PC-9 (cell line): ENCODE results near the gene ZFP57. TPM values are rescaled to one million over a fixed set of nuclear protein-coding genes. Genes with fewer than 3 reads are reported as not detected.
A peak's percentile ranks its signal among the peaks of the same experiment; 100 is the strongest.

Experiments used
- BruUV-seq: library from RNA; stranded (reverse); fragments of 400-500 nt; replicated peaks from 2 replicates; lab custom pipeline; 2021; lab: Mats Ljungman, UMichigan
- CTCF ChIA-PET: fragments of 300-600 bp; sonication (Branson Sonifier 250); formaldehyde crosslinking; loops from one replicate; lab custom pipeline; 2022; ENCODE audit warnings: antibody characterized with exemption; lab: Charles Lee
- POLR2A ChIA-PET: fragments of 300-600 bp; sonication (Branson Sonifier 250); formaldehyde crosslinking; loops from one replicate; lab custom pipeline; 2022; ENCODE audit warnings: antibody characterized with exemption; ENCODE audit not compliant: unreplicated experiment; lab: Charles Lee
- DNase-seq, 2 experiments: peaks; one replicate each; pipeline versions ENCODE4 v3.0.0 to v3.0.0-alpha.2; 2015 to 2022; ENCODE audit warnings: mixed read lengths in 1 of 2
- H2AFZ ChIP-seq: fragments of 200-600 bp; sonication (generic); 2 replicates; pipeline ENCODE4 v1.8.1; 2017; ENCODE audit warnings: antibody characterized with exemption
- H3F3A ChIP-seq: fragments of 200-600 bp; sonication (generic); 2 replicates; pipeline ENCODE4 v1.8.1; 2017; ENCODE audit warnings: antibody characterized with exemption, mild to moderate bottlenecking, low read depth; ENCODE audit not compliant: insufficient read depth
- H3K27ac ChIP-seq: fragments of 200-600 bp; sonication (generic); 2 replicates; pipeline ENCODE4 v1.6.1; 2016; ENCODE audit warnings: mixed run types
- H3K27me3 ChIP-seq: fragments of 200-600 bp; sonication (generic); 2 replicates; pipeline ENCODE4 v1.6.1; 2016; ENCODE audit warnings: low read depth, mixed run types; ENCODE audit not compliant: insufficient read depth
- H3K36me3 ChIP-seq: fragments of 200-600 bp; sonication (generic); 2 replicates; pipeline ENCODE4 v1.6.1; 2016; ENCODE audit warnings: low read depth, mixed run types
- H3K4me1 ChIP-seq: fragments of 200-600 bp; sonication (generic); replicated peaks from 2 replicates; pipeline ENCODE4 v1.6.1; 2016; ENCODE audit warnings: mixed run types; ENCODE audit not compliant: insufficient read depth
- H3K4me2 ChIP-seq: fragments of 200-600 bp; sonication (generic); 2 replicates; pipeline ENCODE4 v1.6.1; 2017; ENCODE audit warnings: mixed run types
- H3K4me3 ChIP-seq: fragments of 200-600 bp; sonication (generic); 2 replicates; pipeline ENCODE4 v1.6.1; 2016; ENCODE audit warnings: mixed run types
- H3K79me2 ChIP-seq: fragments of 200-600 bp; sonication (generic); 2 replicates; pipeline ENCODE4 v1.6.1; 2017; ENCODE audit warnings: low read depth, mixed run types
- H3K9me2 ChIP-seq: fragments of 200-600 bp; sonication (generic); 2 replicates; pipeline ENCODE4 v1.8.1; 2017; ENCODE audit warnings: mild to moderate bottlenecking; ENCODE audit not compliant: insufficient read depth
- H3K9me3 ChIP-seq: fragments of 200-600 bp; sonication (generic); 2 replicates; pipeline ENCODE4 v1.8.1; 2016; ENCODE audit warnings: low read depth; ENCODE audit not compliant: insufficient read depth
- H4K20me1 ChIP-seq: fragments of 200-600 bp; sonication (generic); 2 replicates; pipeline ENCODE4 v1.8.1; 2017; ENCODE audit not compliant: insufficient read depth
- EZH2 ChIP-seq: fragments of 200-600 bp; sonication (generic); IDR thresholded peaks from 2 replicates; pipeline ENCODE4 v1.8.0; 2017; ENCODE audit warnings: antibody characterized with exemption, low read depth
- intact Hi-C: fragments of 100-400 bp; cut with micrococcal nuclease; formaldehyde crosslinking; loops from one replicate; pipeline ENCODE4 v1.10.0; 2022; ENCODE audit not compliant: unreplicated experiment
- total RNA-seq: library from RNA; stranded (reverse); gene quantifications from 2 replicates; pipeline ENCODE4 v1.2.3, GENCODE V29; 2021
- TF ChIP-seq, protein P1 (sequence below): fragments of 200-600 bp; sonication (generic); conservative IDR thresholded peaks from 2 replicates; pipeline ENCODE4 v1.6.1; 2017; ENCODE audit warnings: mixed run types, antibody characterized with exemption, mild to moderate bottlenecking, moderate library complexity

Gene ZFP57
- total RNA-seq, 1 experiment from 2014 or later = 1.1 TPM

DNA sequence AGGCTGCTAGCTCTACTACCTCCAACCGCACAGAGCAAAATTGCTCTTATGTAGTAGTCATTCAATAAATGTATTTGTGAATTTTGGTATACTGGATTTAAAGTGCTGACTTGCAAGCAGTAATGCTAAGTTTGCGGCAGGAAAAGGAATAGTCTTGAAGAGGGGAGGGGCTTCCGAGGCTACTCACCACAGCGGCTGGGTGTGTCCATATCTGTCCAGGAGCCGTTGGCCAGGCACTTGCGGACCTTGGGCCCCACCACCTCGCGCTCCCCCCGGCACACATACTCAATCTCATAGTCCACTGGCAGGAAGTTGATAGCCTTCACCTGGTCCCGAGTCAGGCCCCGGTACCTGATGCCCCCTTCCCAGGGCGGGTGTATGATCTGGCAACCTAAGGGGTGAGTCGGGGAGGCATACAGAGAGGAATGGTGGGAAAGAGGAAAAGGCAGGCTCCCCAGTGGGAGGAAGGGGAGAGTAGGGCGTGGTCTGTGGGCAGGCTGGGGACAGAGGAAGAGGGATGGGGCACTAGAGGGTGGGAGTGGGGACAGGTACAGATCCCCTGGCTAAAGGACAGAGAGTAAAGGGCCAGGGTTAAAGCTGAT lies 49.6 kb downstream of the ZFP57 start:
- H3K4me2 ChIP-seq = no peak overlapping the region
- DNase-seq = no peak
- TF ChIP-seq, protein P1, sequence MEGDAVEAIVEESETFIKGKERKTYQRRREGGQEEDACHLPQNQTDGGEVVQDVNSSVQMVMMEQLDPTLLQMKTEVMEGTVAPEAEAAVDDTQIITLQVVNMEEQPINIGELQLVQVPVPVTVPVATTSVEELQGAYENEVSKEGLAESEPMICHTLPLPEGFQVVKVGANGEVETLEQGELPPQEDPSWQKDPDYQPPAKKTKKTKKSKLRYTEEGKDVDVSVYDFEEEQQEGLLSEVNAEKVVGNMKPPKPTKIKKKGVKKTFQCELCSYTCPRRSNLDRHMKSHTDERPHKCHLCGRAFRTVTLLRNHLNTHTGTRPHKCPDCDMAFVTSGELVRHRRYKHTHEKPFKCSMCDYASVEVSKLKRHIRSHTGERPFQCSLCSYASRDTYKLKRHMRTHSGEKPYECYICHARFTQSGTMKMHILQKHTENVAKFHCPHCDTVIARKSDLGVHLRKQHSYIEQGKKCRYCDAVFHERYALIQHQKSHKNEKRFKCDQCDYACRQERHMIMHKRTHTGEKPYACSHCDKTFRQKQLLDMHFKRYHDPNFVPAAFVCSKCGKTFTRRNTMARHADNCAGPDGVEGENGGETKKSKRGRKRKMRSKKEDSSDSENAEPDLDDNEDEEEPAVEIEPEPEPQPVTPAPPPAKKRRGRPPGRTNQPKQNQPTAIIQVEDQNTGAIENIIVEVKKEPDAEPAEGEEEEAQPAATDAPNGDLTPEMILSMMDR = no peak
- TF ChIP-seq EZH2 = no peak
- no peaks in the 10 kb centered on the region for H3K9me3 ChIP-seq
- no peaks in the 10 kb centered on the region for H3K79me2 ChIP-seq
- no peak overlapping the region for H3K27ac ChIP-seq
- no peaks in the 10 kb centered on the region for H3K9me2 ChIP-seq
- POLR2A ChIA-PET = no interaction called here
- H4K20me1 ChIP-seq = no peaks in the 10 kb centered on the region
- H3F3A ChIP-seq = peaks cover 4% of the 10 kb centered on the region; the same call in 1 of the 2 replicates
- no peak overlapping the region for H3K4me3 ChIP-seq
- H3K36me3 ChIP-seq = no peaks in the 10 kb centered on the region
- intact Hi-C loops = no loop called here
- no peak overlapping the region for H2AFZ ChIP-seq
- no peaks in the 10 kb centered on the region for H3K27me3 ChIP-seq
- TSS peak; percentile 67 for BruUV-seq
- CTCF ChIA-PET = interaction anchor here (0.6 kb wide), 1 partner anchor 644 kb away, joined by 7 read pairs; no protein-coding TSS in a partner anchor
- peaks cover 5% of the 10 kb centered on the region; the same call in 1 of the 2 replicates for H3K4me1 ChIP-seq

- no peaks in the 10 kb centered on the region for H4K20me1 ChIP-seq
- intact Hi-C loops = no loop called here
- H2AFZ ChIP-seq = no peak overlapping the region
- CTCF ChIA-PET = no interaction called here
- no peaks in the 10 kb centered on the region for H3K36me3 ChIP-seq
- no peaks in the 10 kb centered on the region for H3K9me2 ChIP-seq
- no peaks in the 10 kb centered on the region for H3K9me3 ChIP-seq
- TF ChIP-seq, protein P1 = no peak
- no peaks in the 10 kb centered on the region for H3K79me2 ChIP-seq
- DNase-seq = no peak
- no peak overlapping the region for H3K27ac ChIP-seq
- POLR2A ChIA-PET = no interaction called here
- H3K4me3 ChIP-seq = no peak overlapping the region
- peaks cover 4% of the 10 kb centered on the region; the same call in 1 of the 2 replicates for H3F3A ChIP-seq
- peaks cover 5% of the 10 kb centered on the region; the same call in 1 of the 2 replicates for H3K4me1 ChIP-seq
- BruUV-seq = no TSS peak
- H3K4me2 ChIP-seq = no peak overlapping the region
- H3K27me3 ChIP-seq = no peaks in the 10 kb centered on the region
Measured at GRCh38 chr6:29630315-29630714, 50.6 kb downstream of the ZFP57 start.

- H3K9me2 ChIP-seq = no peaks in the 10 kb centered on the region
- H3K4me1 ChIP-seq = peaks cover 5% of the 10 kb centered on the region; the same call in 1 of the 2 replicates
- no peaks in the 10 kb centered on the region for H4K20me1 ChIP-seq
- H3K27me3 ChIP-seq = no peaks in the 10 kb centered on the region
- intact Hi-C loops = no loop called here
- no peak overlapping the region for H3K4me3 ChIP-seq
- no peaks in the 10 kb centered on the region for H3K9me3 ChIP-seq
- H3K4me2 ChIP-seq = peak overlapping the region; percentile 74; the same call in 1 of the 2 replicates
- no peaks in the 10 kb centered on the region for H3K36me3 ChIP-seq
- no peak for TF ChIP-seq EZH2
- TF ChIP-seq, protein P1 = no peak
- BruUV-seq = no TSS peak
- CTCF ChIA-PET = no interaction called here
- POLR2A ChIA-PET = no interaction called here
- no peak overlapping the region for H2AFZ ChIP-seq
- peaks cover 4% of the 10 kb centered on the region; the same call in 1 of the 2 replicates for H3F3A ChIP-seq
- no peaks in the 10 kb centered on the region for H3K79me2 ChIP-seq
- no peak overlapping the region for H3K27ac ChIP-seq
- DNase-seq = no peak
Measured at GRCh38 chr6:29629571-29629970, 51.4 kb downstream of the ZFP57 start.
